ENCODE data around the gene SPTBN1.

The SPTBN1 gene

DNA sequence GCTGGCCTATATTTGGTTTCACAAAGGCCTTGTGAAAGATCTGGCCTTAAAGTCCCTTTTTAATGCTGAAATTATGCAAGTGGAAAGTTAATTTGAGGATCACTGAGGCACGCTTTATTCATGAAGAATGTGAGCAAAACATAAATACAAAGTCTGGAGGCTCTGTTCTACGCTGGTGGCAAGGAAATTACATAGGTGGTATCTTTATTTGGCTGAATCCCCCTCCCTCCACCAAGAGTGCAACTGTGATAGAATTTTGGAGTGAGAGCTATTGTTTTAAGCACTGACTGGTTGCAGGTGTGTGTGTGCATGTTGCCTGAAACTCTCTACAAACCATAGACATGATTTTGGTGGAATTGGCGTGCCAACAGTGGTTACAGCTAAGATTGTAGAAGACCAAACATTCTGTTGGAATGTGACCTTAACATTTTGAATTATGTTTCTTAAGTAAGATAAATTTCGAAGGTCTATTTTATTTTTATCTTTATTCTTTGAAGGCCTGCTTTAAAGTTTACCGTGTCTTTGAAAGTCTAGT, 114.3 kb downstream of the SPTBN1 start:
- DNase-seq (ENCODE audit: low read depth, low spot score), result no peak
- peaks cover 8% of the 10 kb centered on the region for H3K36me3 ChIP-seq (ENCODE audit: insufficient read depth, insufficient read length, low read length)
- H3K4me3 ChIP-seq (ENCODE audit: insufficient read length, low read depth), result no peak overlapping the region
- no peak for TF ChIP-seq YY1 (IDR thresholded peaks at IDR 0.05; ENCODE audit: insufficient read depth, insufficient read length)
- TF ChIP-seq SUZ12 (IDR thresholded peaks at IDR 0.05; ENCODE audit: extremely low read depth, insufficient read depth, insufficient read length), result no peak
- no peak for TF ChIP-seq ZNF274 (IDR thresholded peaks at IDR 0.05; ENCODE audit: low read depth, low read length)
- H3K27me3 ChIP-seq (ENCODE audit: insufficient read depth, insufficient read length), result no peaks in the 10 kb centered on the region
- peaks cover 5% of the 10 kb centered on the region for H3K4me1 ChIP-seq (ENCODE audit: insufficient read depth, insufficient read length)
- no peak overlapping the region for H3K9ac ChIP-seq (ENCODE audit: insufficient read length, low read depth)
- no peaks in the 10 kb centered on the region for H3K9me3 ChIP-seq (ENCODE audit: insufficient read depth, low read length)

DNA sequence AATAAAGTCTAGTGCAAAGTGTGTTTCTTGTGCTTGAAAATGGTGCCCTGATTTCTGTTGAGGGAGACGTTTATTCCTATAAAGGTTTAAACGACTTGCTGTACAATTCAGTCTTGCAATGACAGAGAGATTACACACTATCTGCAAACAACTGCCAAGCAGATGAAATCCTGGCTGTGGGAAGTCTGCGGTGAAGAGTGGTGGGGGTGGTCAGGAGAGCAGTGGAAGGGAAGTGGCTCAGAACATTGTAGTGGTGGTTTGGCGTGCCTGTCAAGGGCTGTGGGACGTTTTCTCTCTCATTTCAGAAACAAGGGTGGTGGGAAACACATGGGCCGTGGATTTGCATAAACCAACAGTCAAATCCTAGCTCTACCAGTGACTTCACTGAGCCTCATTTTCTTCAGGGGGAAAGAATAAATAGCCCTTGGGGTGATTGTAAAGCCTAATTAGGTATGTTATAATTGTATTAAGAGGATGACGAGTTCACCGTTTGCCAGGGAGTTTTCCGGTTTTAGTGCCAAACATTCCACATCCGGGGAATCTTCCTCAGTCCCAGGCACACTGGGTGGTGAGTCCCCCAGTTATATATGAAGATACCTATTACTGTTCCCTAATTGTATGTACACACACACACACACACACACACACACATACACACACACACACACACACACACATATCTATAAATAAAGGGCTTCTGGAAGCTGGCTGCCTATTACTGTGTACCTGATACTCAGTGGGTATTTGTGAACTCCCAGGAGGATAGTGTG, 115.0 kb downstream of the SPTBN1 start:
- Histone ChIP-seq H3K36me3 (ENCODE audit: insufficient read depth, insufficient read length, low read length) (peaks cover 8% of the 10 kb centered on the region), H3K27me3 (ENCODE audit: insufficient read depth, insufficient read length) (no peaks in the 10 kb centered on the region), H3K9me3 (ENCODE audit: insufficient read depth, low read length) (no peaks in the 10 kb centered on the region), H3K4me1 (ENCODE audit: insufficient read depth, insufficient read length) (peaks cover 5% of the 10 kb centered on the region), H3K9ac (ENCODE audit: insufficient read length, low read depth) (no peak overlapping the region), H3K4me3 (ENCODE audit: insufficient read length, low read depth) (no peak overlapping the region)
- no peak for DNase-seq (ENCODE audit: low read depth, low spot score)
- TF ChIP-seq YY1 (IDR thresholded peaks at IDR 0.05; ENCODE audit: insufficient read depth, insufficient read length) (no peak), ZNF274 (IDR thresholded peaks at IDR 0.05; ENCODE audit: low read depth, low read length) (no peak), SUZ12 (IDR thresholded peaks at IDR 0.05; ENCODE audit: extremely low read depth, insufficient read depth, insufficient read length) (no peak)

GRCh38 chr2:54572262-54572635, 116.1 kb downstream of the SPTBN1 start:
- Histone ChIP-seq H3K9ac (ENCODE audit: insufficient read length, low read depth) (no peak overlapping the region), H3K9me3 (ENCODE audit: insufficient read depth, low read length) (no peaks in the 10 kb centered on the region), H3K27me3 (ENCODE audit: insufficient read depth, insufficient read length) (no peaks in the 10 kb centered on the region), H3K4me1 (ENCODE audit: insufficient read depth, insufficient read length) (peaks cover 5% of the 10 kb centered on the region), H3K36me3 (ENCODE audit: insufficient read depth, insufficient read length, low read length) (peaks cover 13% of the 10 kb centered on the region), H3K4me3 (ENCODE audit: insufficient read length, low read depth) (no peak overlapping the region)
- no peak for DNase-seq (ENCODE audit: low read depth, low spot score)
- no peak for TF ChIP-seq SUZ12 (IDR thresholded peaks at IDR 0.05; ENCODE audit: extremely low read depth, insufficient read depth, insufficient read length)
- no peak for TF ChIP-seq YY1 (IDR thresholded peaks at IDR 0.05; ENCODE audit: insufficient read depth, insufficient read length)
- TF ChIP-seq ZNF274 (IDR thresholded peaks at IDR 0.05; ENCODE audit: low read depth, low read length), result no peak

GRCh38 chr2:54572636-54573536, 116.8 kb downstream of the SPTBN1 start:
- H3K27me3 ChIP-seq (ENCODE audit: insufficient read depth, insufficient read length), result no peaks in the 10 kb centered on the region
- H3K4me3 ChIP-seq (ENCODE audit: insufficient read length, low read depth), result no peak overlapping the region
- no peak for DNase-seq (ENCODE audit: low read depth, low spot score)
- no peak for TF ChIP-seq ZNF274 (IDR thresholded peaks at IDR 0.05; ENCODE audit: low read depth, low read length)
- TF ChIP-seq YY1 (IDR thresholded peaks at IDR 0.05; ENCODE audit: insufficient read depth, insufficient read length), result no peak
- no peak for TF ChIP-seq SUZ12 (IDR thresholded peaks at IDR 0.05; ENCODE audit: extremely low read depth, insufficient read depth, insufficient read length)
- H3K9me3 ChIP-seq (ENCODE audit: insufficient read depth, low read length), result no peaks in the 10 kb centered on the region
- H3K4me1 ChIP-seq (ENCODE audit: insufficient read depth, insufficient read length), result peaks cover 5% of the 10 kb centered on the region
- H3K36me3 ChIP-seq (ENCODE audit: insufficient read depth, insufficient read length, low read length), result peaks cover 14% of the 10 kb centered on the region
- H3K9ac ChIP-seq (ENCODE audit: insufficient read length, low read depth), result no peak overlapping the region

GRCh38 chr2:54573537-54573919, 117.4 kb downstream of the SPTBN1 start:
- Histone ChIP-seq H3K27me3 (ENCODE audit: insufficient read depth, insufficient read length) (no peaks in the 10 kb centered on the region), H3K4me3 (ENCODE audit: insufficient read length, low read depth) (no peak overlapping the region), H3K4me1 (ENCODE audit: insufficient read depth, insufficient read length) (peaks cover 5% of the 10 kb centered on the region)

GRCh38 chr2:54574107-54574859, 118.2 kb downstream of the SPTBN1 start:
- DNase-seq (ENCODE audit: low read depth, low spot score), result no peak
- TF ChIP-seq SUZ12 (IDR thresholded peaks at IDR 0.05; ENCODE audit: extremely low read depth, insufficient read depth, insufficient read length), result no peak
- no peak for TF ChIP-seq ZNF274 (IDR thresholded peaks at IDR 0.05; ENCODE audit: low read depth, low read length)
- TF ChIP-seq YY1 (IDR thresholded peaks at IDR 0.05; ENCODE audit: insufficient read depth, insufficient read length), result no peak
- peaks cover 7% of the 10 kb centered on the region for H3K4me1 ChIP-seq (ENCODE audit: insufficient read depth, insufficient read length)
- no peak overlapping the region for H3K9ac ChIP-seq (ENCODE audit: insufficient read length, low read depth)
- H3K4me3 ChIP-seq (ENCODE audit: insufficient read length, low read depth), result no peak overlapping the region
- peaks cover 15% of the 10 kb centered on the region for H3K36me3 ChIP-seq (ENCODE audit: insufficient read depth, insufficient read length, low read length)
- H3K27me3 ChIP-seq (ENCODE audit: insufficient read depth, insufficient read length), result no peaks in the 10 kb centered on the region
- H3K9me3 ChIP-seq (ENCODE audit: insufficient read depth, low read length), result no peaks in the 10 kb centered on the region

More at GRCh38 chr2:54573537-54573919, 117.4 kb downstream of the SPTBN1 start:
- Histone ChIP-seq H3K9ac (ENCODE audit: insufficient read length, low read depth) (no peak overlapping the region), H3K9me3 (ENCODE audit: insufficient read depth, low read length) (no peaks in the 10 kb centered on the region), H3K36me3 (ENCODE audit: insufficient read depth, insufficient read length, low read length) (peaks cover 14% of the 10 kb centered on the region)
- no peak for TF ChIP-seq YY1 (IDR thresholded peaks at IDR 0.05; ENCODE audit: insufficient read depth, insufficient read length)
- DNase-seq (ENCODE audit: low read depth, low spot score), result no peak
